ENCODE measurements around the gene PLA2G4D.

- TF ChIP-seq, protein P1, sequence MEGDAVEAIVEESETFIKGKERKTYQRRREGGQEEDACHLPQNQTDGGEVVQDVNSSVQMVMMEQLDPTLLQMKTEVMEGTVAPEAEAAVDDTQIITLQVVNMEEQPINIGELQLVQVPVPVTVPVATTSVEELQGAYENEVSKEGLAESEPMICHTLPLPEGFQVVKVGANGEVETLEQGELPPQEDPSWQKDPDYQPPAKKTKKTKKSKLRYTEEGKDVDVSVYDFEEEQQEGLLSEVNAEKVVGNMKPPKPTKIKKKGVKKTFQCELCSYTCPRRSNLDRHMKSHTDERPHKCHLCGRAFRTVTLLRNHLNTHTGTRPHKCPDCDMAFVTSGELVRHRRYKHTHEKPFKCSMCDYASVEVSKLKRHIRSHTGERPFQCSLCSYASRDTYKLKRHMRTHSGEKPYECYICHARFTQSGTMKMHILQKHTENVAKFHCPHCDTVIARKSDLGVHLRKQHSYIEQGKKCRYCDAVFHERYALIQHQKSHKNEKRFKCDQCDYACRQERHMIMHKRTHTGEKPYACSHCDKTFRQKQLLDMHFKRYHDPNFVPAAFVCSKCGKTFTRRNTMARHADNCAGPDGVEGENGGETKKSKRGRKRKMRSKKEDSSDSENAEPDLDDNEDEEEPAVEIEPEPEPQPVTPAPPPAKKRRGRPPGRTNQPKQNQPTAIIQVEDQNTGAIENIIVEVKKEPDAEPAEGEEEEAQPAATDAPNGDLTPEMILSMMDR (IDR thresholded peaks at IDR 0.05), result no peak
- no peak for TF ChIP-seq SIN3A (IDR thresholded peaks at IDR 0.05; ENCODE audit: borderline replicate concordance, insufficient read depth, low read depth, low read length)
- TF ChIP-seq, protein P2, sequence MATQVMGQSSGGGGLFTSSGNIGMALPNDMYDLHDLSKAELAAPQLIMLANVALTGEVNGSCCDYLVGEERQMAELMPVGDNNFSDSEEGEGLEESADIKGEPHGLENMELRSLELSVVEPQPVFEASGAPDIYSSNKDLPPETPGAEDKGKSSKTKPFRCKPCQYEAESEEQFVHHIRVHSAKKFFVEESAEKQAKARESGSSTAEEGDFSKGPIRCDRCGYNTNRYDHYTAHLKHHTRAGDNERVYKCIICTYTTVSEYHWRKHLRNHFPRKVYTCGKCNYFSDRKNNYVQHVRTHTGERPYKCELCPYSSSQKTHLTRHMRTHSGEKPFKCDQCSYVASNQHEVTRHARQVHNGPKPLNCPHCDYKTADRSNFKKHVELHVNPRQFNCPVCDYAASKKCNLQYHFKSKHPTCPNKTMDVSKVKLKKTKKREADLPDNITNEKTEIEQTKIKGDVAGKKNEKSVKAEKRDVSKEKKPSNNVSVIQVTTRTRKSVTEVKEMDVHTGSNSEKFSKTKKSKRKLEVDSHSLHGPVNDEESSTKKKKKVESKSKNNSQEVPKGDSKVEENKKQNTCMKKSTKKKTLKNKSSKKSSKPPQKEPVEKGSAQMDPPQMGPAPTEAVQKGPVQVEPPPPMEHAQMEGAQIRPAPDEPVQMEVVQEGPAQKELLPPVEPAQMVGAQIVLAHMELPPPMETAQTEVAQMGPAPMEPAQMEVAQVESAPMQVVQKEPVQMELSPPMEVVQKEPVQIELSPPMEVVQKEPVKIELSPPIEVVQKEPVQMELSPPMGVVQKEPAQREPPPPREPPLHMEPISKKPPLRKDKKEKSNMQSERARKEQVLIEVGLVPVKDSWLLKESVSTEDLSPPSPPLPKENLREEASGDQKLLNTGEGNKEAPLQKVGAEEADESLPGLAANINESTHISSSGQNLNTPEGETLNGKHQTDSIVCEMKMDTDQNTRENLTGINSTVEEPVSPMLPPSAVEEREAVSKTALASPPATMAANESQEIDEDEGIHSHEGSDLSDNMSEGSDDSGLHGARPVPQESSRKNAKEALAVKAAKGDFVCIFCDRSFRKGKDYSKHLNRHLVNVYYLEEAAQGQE (IDR thresholded peaks at IDR 0.05; ENCODE audit: insufficient read depth in 1 of 2, low read depth in 2 of 2, low read length in 1 of 2), result no peak
- TF ChIP-seq TCF7L2 (IDR thresholded peaks at IDR 0.05; ENCODE audit: low read depth, low read length), result no peak
- TF ChIP-seq POLR2AphosphoS5 (IDR thresholded peaks at IDR 0.05; ENCODE audit: low read depth, low read length), result no peak
Measured at GRCh38 chr15:42110367-42110766, 16.0 kb upstream of the PLA2G4D start.
